Measurements from ENCODE around the gene MAGI1.
"Not testable (repeated sequence)": the region's sequence is repeated elsewhere in the genome, so short reads cannot be mapped to it uniquely, and the experiment has no call there.

Gene MAGI1

GRCh38 chr3:65905771-65906170 is 132.9 kb downstream of the MAGI1 start:
- peak; percentile 42 for DNase-seq (ENCODE audit: low read depth)

GRCh38 chr3:65904016-65904415 is 134.7 kb downstream of the MAGI1 start:
- DNase-seq (ENCODE audit: low read depth): no peak

GRCh38 chr3:65902304-65902793 is 136.4 kb downstream of the MAGI1 start:
- no peak for DNase-seq (ENCODE audit: low read depth)

GRCh38 chr3:65901226-65901625 is 137.5 kb downstream of the MAGI1 start:
- DNase-seq (ENCODE audit: low read depth): no peak

- no peak for DNase-seq (ENCODE audit: low read depth)
These were observed 139.5 kb downstream of the MAGI1 start for GRCh38 chr3:65899226-65899625.

GRCh38 chr3:65897766-65898165 is 141.0 kb downstream of the MAGI1 start:
- DNase-seq (ENCODE audit: low read depth): no peak

- no peak for DNase-seq (ENCODE audit: low read depth)
These were observed 142.4 kb downstream of the MAGI1 start for GRCh38 chr3:65896321-65896720.

- DNase-seq (ENCODE audit: low read depth): peak; percentile 85
These were observed 143.9 kb downstream of the MAGI1 start for GRCh38 chr3:65894679-65895453.

GRCh38 chr3:65894126-65894525 is 144.6 kb downstream of the MAGI1 start:
- DNase-seq (ENCODE audit: low read depth): no peak

- no peak for DNase-seq (ENCODE audit: low read depth)
These were observed 145.1 kb downstream of the MAGI1 start for GRCh38 chr3:65893631-65894030.

GRCh38 chr3:65891477-65891876 is 147.2 kb downstream of the MAGI1 start:
- DNase-seq (ENCODE audit: low read depth): not testable (repeated sequence)

GRCh38 chr3:65890328-65890727 is 148.4 kb downstream of the MAGI1 start:
- DNase-seq (ENCODE audit: low read depth): no peak

- DNase-seq (ENCODE audit: low read depth): no peak
These were observed 149.0 kb downstream of the MAGI1 start for GRCh38 chr3:65889707-65890099.

- peak; percentile 93 for DNase-seq (ENCODE audit: low read depth)
These were observed 149.6 kb downstream of the MAGI1 start for GRCh38 chr3:65888980-65889706.

- no peak for DNase-seq (ENCODE audit: low read depth)
These were observed 150.5 kb downstream of the MAGI1 start for GRCh38 chr3:65888196-65888595.

- DNase-seq (ENCODE audit: low read depth): no peak
These were observed 152.3 kb downstream of the MAGI1 start for GRCh38 chr3:65886391-65886790.

GRCh38 chr3:65884071-65884470 is 154.6 kb downstream of the MAGI1 start:
- DNase-seq (ENCODE audit: low read depth): no peak

GRCh38 chr3:65883613-65884012 is 155.1 kb downstream of the MAGI1 start:
- DNase-seq (ENCODE audit: low read depth): no peak

GRCh38 chr3:65880350-65880749 is 158.4 kb downstream of the MAGI1 start:
- no peak for DNase-seq (ENCODE audit: low read depth)

- DNase-seq (ENCODE audit: low read depth): no peak
These were observed 159.3 kb downstream of the MAGI1 start for GRCh38 chr3:65879372-65879771.

GRCh38 chr3:65878831-65879230 is 159.9 kb downstream of the MAGI1 start:
- no peak for DNase-seq (ENCODE audit: low read depth)

- no peak for DNase-seq (ENCODE audit: low read depth)
These were observed 161.6 kb downstream of the MAGI1 start for GRCh38 chr3:65877160-65877559.

- no peak for DNase-seq (ENCODE audit: low read depth)
These were observed 162.7 kb downstream of the MAGI1 start for GRCh38 chr3:65876028-65876420.

Measured in fibroblast of gingiva (primary cell).